Caco-2 (cell line): ENCODE results near the gene HTR5A. TPM values are rescaled to one million over a fixed set of nuclear protein-coding genes. Genes with fewer than 3 reads are reported as not detected.
A peak's percentile ranks its signal among the peaks of the same experiment; 100 is the strongest.

Experiments used
- BruUV-seq: library from RNA; stranded (reverse); fragments of 400-500 nt; replicated peaks from 2 replicates; lab custom pipeline; 2021; lab: Mats Ljungman, UMichigan
- CTCF ChIA-PET: fragments of 300-600 bp; sonication (Branson Sonifier 250); formaldehyde crosslinking; loops from one replicate; lab custom pipeline; 2022; ENCODE audit warnings: antibody characterized with exemption; lab: Charles Lee
- POLR2A ChIA-PET: fragments of 300-600 bp; sonication (Branson Sonifier 250); formaldehyde crosslinking; loops from one replicate; lab custom pipeline; 2022; ENCODE audit warnings: antibody characterized with exemption; lab: Charles Lee
- DNase-seq, 2 experiments: peaks; one replicate each; pipeline versions ENCODE4 v3.0.0 to v3.0.0-alpha.2; 2020 to 2022
- H3K27me3 ChIP-seq: replicated peaks from 2 replicates; pipeline ENCODE4 v1.6.0; 2011; ENCODE audit warnings: low read length; ENCODE audit not compliant: control insufficient read depth, insufficient read depth
- H3K36me3 ChIP-seq: 2 replicates; pipeline ENCODE4 v1.5.1; 2011; ENCODE audit warnings: low read length; ENCODE audit not compliant: control insufficient read depth, insufficient read depth
- H3K4me1 ChIP-seq: fragments of 250-450 bp; sonication (Bioruptor Pico); 2 replicates; pipeline ENCODE4 v1.5.1; 2020; ENCODE audit warnings: mild to moderate bottlenecking
- H3K4me3 ChIP-seq: 2 replicates; pipeline ENCODE4 v1.5.1; 2011; ENCODE audit warnings: low read depth, mild to moderate bottlenecking, control low read depth, low read length
- H3K9me3 ChIP-seq: fragments of 250-450 bp; sonication (Bioruptor Pico); 2 replicates; pipeline ENCODE4 v1.5.1; 2020; ENCODE audit warnings: mild to moderate bottlenecking, moderate library complexity
- H3K27ac Mint-ChIP-seq: one replicate; pipeline ENCODE4 v1.8.0; 2022; ENCODE audit warnings: mixed read lengths; ENCODE audit not compliant: unreplicated experiment
- H3K27me3 Mint-ChIP-seq: one replicate; pipeline ENCODE4 v1.8.0; 2022; ENCODE audit warnings: mixed read lengths; ENCODE audit not compliant: insufficient read depth, unreplicated experiment
- H3K36me3 Mint-ChIP-seq: one replicate; pipeline ENCODE4 v1.8.0; 2022; ENCODE audit warnings: mild to moderate bottlenecking, mixed read lengths; ENCODE audit not compliant: insufficient read depth, unreplicated experiment
- H3K4me1 Mint-ChIP-seq: one replicate; pipeline ENCODE4 v1.8.0; 2022; ENCODE audit warnings: low read depth, mixed read lengths; ENCODE audit not compliant: unreplicated experiment
- H3K4me3 Mint-ChIP-seq: one replicate; pipeline ENCODE4 v1.8.0; 2022; ENCODE audit warnings: mild to moderate bottlenecking, moderate library complexity, mixed read lengths; ENCODE audit not compliant: unreplicated experiment
- H3K9me3 Mint-ChIP-seq: one replicate; pipeline ENCODE4 v1.8.0; 2022; ENCODE audit warnings: mixed read lengths; ENCODE audit not compliant: unreplicated experiment
- intact Hi-C: fragments of 100-400 bp; cut with micrococcal nuclease; formaldehyde crosslinking; loops from one replicate; pipeline ENCODE4 v1.10.0; 2022; ENCODE audit not compliant: unreplicated experiment
- total RNA-seq: library from RNA; stranded (reverse); gene quantifications from 2 replicates; pipeline ENCODE4 v1.2.3, GENCODE V29; 2022
- TF ChIP-seq, protein P1 (sequence below), 2 experiments: fragments of 200-600 bp in 1 of 2; IDR thresholded peaks; 1 replicate in 1 of 2; 2 replicates in 1 of 2; pipeline versions ENCODE4 v1.5.1 to v1.8.0; 2011 to 2022; ENCODE audit warnings: antibody characterized with exemption in 1 of 2, control low read depth in 1 of 2, inconsistent platforms in 1 of 2, low read depth in 1 of 2, low read length in 1 of 2, mild to moderate bottlenecking in 1 of 2, moderate library complexity in 1 of 2; ENCODE audit not compliant: insufficient read depth in 1 of 2, severe bottlenecking in 1 of 2, unreplicated experiment in 1 of 2

Gene HTR5A
- total RNA-seq, 1 experiment from 2014 or later = not detected

DNA sequence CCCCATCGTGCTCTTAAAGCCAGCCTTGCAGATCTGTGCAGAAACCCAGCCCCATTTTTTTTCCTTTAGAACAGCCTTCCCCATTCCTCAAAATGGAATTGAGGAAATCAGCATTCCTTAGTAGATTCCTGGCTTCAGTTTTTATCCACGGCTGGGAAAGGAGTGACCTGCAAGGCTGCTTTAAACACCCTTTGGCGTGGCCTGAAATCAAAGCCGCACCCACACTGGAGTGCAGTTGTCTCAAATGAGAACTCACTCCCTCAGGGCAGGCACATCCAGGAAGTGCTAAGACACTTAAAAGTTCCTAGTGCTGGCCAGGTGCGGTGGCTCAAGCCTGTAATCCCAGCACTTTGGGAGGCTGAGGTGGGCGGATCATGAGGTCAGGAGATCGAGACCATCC lies 34.8 kb downstream of the HTR5A start:
- no peak overlapping the region for H3K4me3 Mint-ChIP-seq
- no peaks in the 10 kb centered on the region for H3K27me3 ChIP-seq

DNA sequence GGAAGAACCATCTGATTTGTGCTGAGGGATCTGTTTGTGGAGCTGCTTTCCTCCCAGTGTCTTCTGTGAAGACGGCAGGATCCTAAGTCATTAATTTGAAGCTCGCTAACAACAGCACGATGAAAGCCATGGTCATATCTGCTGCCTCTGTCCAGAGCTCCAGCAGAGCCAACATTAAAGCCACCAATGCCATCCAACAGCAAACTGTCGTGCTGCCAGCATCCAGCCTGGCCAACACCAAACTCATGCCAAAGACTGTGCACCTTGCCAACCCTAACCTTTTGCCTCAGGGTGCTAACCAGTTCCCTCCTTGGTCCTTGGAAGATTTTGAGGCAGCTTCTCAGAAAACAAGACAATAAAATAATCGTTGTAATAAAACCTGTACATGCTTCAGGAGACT lies 36.2 kb downstream of the HTR5A start:
- no peaks in the 10 kb centered on the region for H3K4me1 Mint-ChIP-seq
- no peak overlapping the region for H3K4me3 Mint-ChIP-seq
- POLR2A ChIA-PET = no interaction called here
- BruUV-seq = no TSS peak
- H3K9me3 Mint-ChIP-seq = no peaks in the 10 kb centered on the region
- Histone ChIP-seq H3K4me3 (no peak overlapping the region), H3K27me3 (no peaks in the 10 kb centered on the region), H3K36me3 (no peaks in the 10 kb centered on the region), H3K9me3 (no peaks in the 10 kb centered on the region), H3K4me1 (no peaks in the 10 kb centered on the region)
- intact Hi-C loops = no loop called here
- H3K36me3 Mint-ChIP-seq = no peaks in the 10 kb centered on the region
- CTCF ChIA-PET = no interaction called here
- DNase-seq = no peak
- H3K27ac Mint-ChIP-seq = no peak overlapping the region
- TF ChIP-seq, protein P1, sequence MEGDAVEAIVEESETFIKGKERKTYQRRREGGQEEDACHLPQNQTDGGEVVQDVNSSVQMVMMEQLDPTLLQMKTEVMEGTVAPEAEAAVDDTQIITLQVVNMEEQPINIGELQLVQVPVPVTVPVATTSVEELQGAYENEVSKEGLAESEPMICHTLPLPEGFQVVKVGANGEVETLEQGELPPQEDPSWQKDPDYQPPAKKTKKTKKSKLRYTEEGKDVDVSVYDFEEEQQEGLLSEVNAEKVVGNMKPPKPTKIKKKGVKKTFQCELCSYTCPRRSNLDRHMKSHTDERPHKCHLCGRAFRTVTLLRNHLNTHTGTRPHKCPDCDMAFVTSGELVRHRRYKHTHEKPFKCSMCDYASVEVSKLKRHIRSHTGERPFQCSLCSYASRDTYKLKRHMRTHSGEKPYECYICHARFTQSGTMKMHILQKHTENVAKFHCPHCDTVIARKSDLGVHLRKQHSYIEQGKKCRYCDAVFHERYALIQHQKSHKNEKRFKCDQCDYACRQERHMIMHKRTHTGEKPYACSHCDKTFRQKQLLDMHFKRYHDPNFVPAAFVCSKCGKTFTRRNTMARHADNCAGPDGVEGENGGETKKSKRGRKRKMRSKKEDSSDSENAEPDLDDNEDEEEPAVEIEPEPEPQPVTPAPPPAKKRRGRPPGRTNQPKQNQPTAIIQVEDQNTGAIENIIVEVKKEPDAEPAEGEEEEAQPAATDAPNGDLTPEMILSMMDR (IDR thresholded peaks at IDR 0.05; ENCODE audit: insufficient read depth in 1 of 2, low read depth in 1 of 2, low read length in 1 of 2, severe bottlenecking in 1 of 2, unreplicated experiment in 1 of 2) = no peak
- H3K27me3 Mint-ChIP-seq = peaks cover 31% of the 10 kb centered on the region

More for the DNA sequence above, 34.8 kb downstream of the HTR5A start:
- peaks cover 25% of the 10 kb centered on the region for H3K27me3 Mint-ChIP-seq
- no TSS peak for BruUV-seq
- ChIA-PET POLR2A (no interaction called here), CTCF (no interaction called here)
- no peaks in the 10 kb centered on the region for H3K9me3 Mint-ChIP-seq
- H3K4me1 Mint-ChIP-seq = no peaks in the 10 kb centered on the region
- intact Hi-C loops = no loop called here
- Histone ChIP-seq H3K9me3 (no peaks in the 10 kb centered on the region), H3K36me3 (no peaks in the 10 kb centered on the region), H3K4me1 (no peaks in the 10 kb centered on the region), H3K4me3 (no peak overlapping the region)
- DNase-seq = peak in 1 of 2 experiments; percentile 51
- no peaks in the 10 kb centered on the region for H3K36me3 Mint-ChIP-seq
- no peak overlapping the region for H3K27ac Mint-ChIP-seq
- TF ChIP-seq, protein P1 (IDR thresholded peaks at IDR 0.05; ENCODE audit: insufficient read depth in 1 of 2, low read depth in 1 of 2, low read length in 1 of 2, severe bottlenecking in 1 of 2, unreplicated experiment in 1 of 2) = no peak

DNA sequence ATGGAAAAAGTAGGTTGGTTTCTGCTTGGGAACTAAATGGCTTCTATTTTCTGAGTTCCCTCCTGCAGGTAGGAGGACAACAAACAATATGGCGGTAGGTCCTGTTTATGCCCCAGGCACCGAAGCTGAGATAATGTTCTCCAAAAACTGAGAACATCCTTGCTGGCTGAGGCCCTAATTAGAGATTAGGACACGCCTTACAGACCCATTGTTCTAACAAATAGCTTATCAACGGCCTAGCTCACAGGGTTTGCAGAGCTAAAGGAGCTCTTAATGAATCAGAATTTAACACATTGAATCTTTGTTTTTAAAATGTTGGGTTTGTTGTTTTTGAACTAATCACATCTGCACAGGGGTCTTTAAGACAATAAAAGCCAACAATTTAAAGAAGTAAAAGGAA lies 37.0 kb downstream of the HTR5A start:
- DNase-seq = no peak
- no peaks in the 10 kb centered on the region for H3K36me3 Mint-ChIP-seq
- H3K4me1 Mint-ChIP-seq = no peaks in the 10 kb centered on the region
- no peak overlapping the region for H3K4me3 Mint-ChIP-seq
- intact Hi-C loops = no loop called here
- no peak overlapping the region for H3K27ac Mint-ChIP-seq
- POLR2A ChIA-PET = no interaction called here
- Histone ChIP-seq H3K27me3 (no peaks in the 10 kb centered on the region), H3K9me3 (no peaks in the 10 kb centered on the region), H3K36me3 (no peaks in the 10 kb centered on the region), H3K4me1 (no peaks in the 10 kb centered on the region), H3K4me3 (no peak overlapping the region)
- CTCF ChIA-PET = no interaction called here
- TF ChIP-seq, protein P1 (IDR thresholded peaks at IDR 0.05; ENCODE audit: insufficient read depth in 1 of 2, low read depth in 1 of 2, low read length in 1 of 2, severe bottlenecking in 1 of 2, unreplicated experiment in 1 of 2) = no peak
- H3K9me3 Mint-ChIP-seq = no peaks in the 10 kb centered on the region
- BruUV-seq = no TSS peak
- peaks cover 29% of the 10 kb centered on the region for H3K27me3 Mint-ChIP-seq
